22Rv1 (cell line): ENCODE measurements around the gene MYO1D.
A peak's percentile ranks its signal among the peaks of the same experiment; 100 is the strongest.

Experiments used
- H3K27ac ChIP-seq: fragments of 450-650 bp; 2 replicates; pipeline ENCODE4 v1.5.1; 2017
- CTCF ChIP-seq: fragments of 450-650 bp; IDR thresholded peaks from 2 replicates; pipeline ENCODE4 v1.5.1; 2017; ENCODE audit warnings: mild to moderate bottlenecking
- ZFX ChIP-seq: fragments of 450-650 bp; IDR thresholded peaks from 2 replicates; pipeline ENCODE4 v1.6.1; 2017; ENCODE audit warnings: antibody characterized with exemption, borderline replicate concordance

The MYO1D gene

GRCh38 chr17:32834104-32834503 lies 42.8 kb downstream of the MYO1D start:
- TF ChIP-seq ZFX (no peak), CTCF (no peak)
- H3K27ac ChIP-seq: no peak overlapping the region

- TF ChIP-seq CTCF (no peak), ZFX (no peak)
Measured at GRCh38 chr17:32833526-32833925, 43.4 kb downstream of the MYO1D start.

GRCh38 chr17:32833076-32833475 lies 43.8 kb downstream of the MYO1D start:
- H3K27ac ChIP-seq: 0 out of 2 replicates have a peak overlapping the region, but pooled peaks have one; percentile 68
- TF ChIP-seq ZFX: no peak
- TF ChIP-seq CTCF: no peak

More at GRCh38 chr17:32833526-32833925, 43.4 kb downstream of the MYO1D start:
- no peak overlapping the region for H3K27ac ChIP-seq

GRCh38 chr17:32831627-32832243 lies 45.2 kb downstream of the MYO1D start:
- TF ChIP-seq CTCF: no peak
- TF ChIP-seq ZFX: no peak
- H3K27ac ChIP-seq: peak overlapping the region; percentile 68

- TF ChIP-seq ZFX (no peak), CTCF (no peak)
- peak overlapping the region; percentile 68 for H3K27ac ChIP-seq
Measured at GRCh38 chr17:32831223-32831622, 45.7 kb downstream of the MYO1D start.

GRCh38 chr17:32828822-32829221 lies 48.1 kb downstream of the MYO1D start:
- H3K27ac ChIP-seq: peak overlapping the region; percentile 76
- TF ChIP-seq CTCF: no peak
- TF ChIP-seq ZFX: no peak

- peak overlapping the region; percentile 76 for H3K27ac ChIP-seq
- TF ChIP-seq ZFX: no peak
- no peak for TF ChIP-seq CTCF
Measured at GRCh38 chr17:32827227-32827626, 49.7 kb downstream of the MYO1D start.
